HCT116 (cell line): ENCODE measurements around the gene ESR1. TPM values are rescaled to one million over a fixed set of nuclear protein-coding genes. Genes with fewer than 3 reads are reported as not detected.

Experiments used
- ATAC-seq: fragments of 200-7000 bp; cut with Tn5 transposase; 2 replicates; pipeline ENCODE4 v1.9.1; 2020; ENCODE audit warnings: mild to moderate bottlenecking, moderate library complexity
- BruUV-seq: library from RNA; stranded (reverse); fragments of 400-500 nt; replicated peaks from 2 replicates; lab custom pipeline; 2021; lab: Mats Ljungman, UMichigan
- CTCF ChIA-PET: fragments of 300-600 bp; sonication (Branson Sonifier 250); formaldehyde crosslinking; loops from one replicate; lab custom pipeline; 2021; ENCODE audit warnings: antibody characterized with exemption; lab: Charles Lee
- POLR2A ChIA-PET: fragments of 300-600, 350-600 bp; sonication (Branson Sonifier 250); formaldehyde crosslinking; loops from one replicate; lab custom pipeline; 2021; ENCODE audit warnings: antibody characterized with exemption; lab: Charles Lee
- RAD21 ChIA-PET, 2 experiments: fragments of 300-600 bp; sonication (Branson Sonifier 250); formaldehyde crosslinking; loops; one replicate each; lab custom pipeline; 2023; ENCODE audit warnings: low total read pairs in 2 of 2; ENCODE audit not compliant: uncharacterized antibody in 2 of 2, unreplicated experiment in 2 of 2, low non-redundant PET in 1 of 2; lab: Charles Lee
- DNase-seq: peaks from one replicate; pipeline ENCODE4 v3.0.0-alpha.2; 2010; ENCODE audit warnings: low read depth, low spot score
- H2AFZ ChIP-seq: fragments of 200-600 bp; shearing (Covaris generic), sonication (generic); 2 replicates; pipeline ENCODE4 v1.6.1; 2017; ENCODE audit warnings: low read depth, mixed run types, mixed read lengths, antibody characterized with exemption, low read length; ENCODE audit not compliant: poor library complexity, severe bottlenecking
- H3K27ac ChIP-seq: 2 replicates; pipeline ENCODE4 v1.5.1; 2012; ENCODE audit warnings: low read depth, low read length
- H3K27me3 ChIP-seq: fragments of 200-600 bp; sonication (generic); 2 replicates; pipeline ENCODE4 v1.6.1; 2016; ENCODE audit warnings: mixed run types, low read length, mixed read lengths; ENCODE audit not compliant: insufficient read depth
- H3K36me3 ChIP-seq, 2 experiments: fragments of 200-500 bp in 1 of 2; fragments of 200-600 bp in 1 of 2; sonication (Bioruptor generic) in 1 of 2; sonication (generic) in 1 of 2; 2 replicates each; pipeline versions ENCODE4 v1.5.1 to v1.6.1; 2014 to 2016; ENCODE audit warnings: low read length in 2 of 2, inconsistent platforms in 1 of 2, mixed read lengths in 1 of 2, mixed run types in 1 of 2; ENCODE audit not compliant: insufficient read depth in 2 of 2, control insufficient read depth in 1 of 2
- H3K4me1 ChIP-seq, 2 experiments: fragments of 200-600 bp in 1 of 2; sonication (generic) in 1 of 2; 2 replicates each; pipeline versions ENCODE4 v1.5.1 to v1.6.1; 2012 to 2017; ENCODE audit warnings: low read length in 2 of 2, inconsistent platforms in 1 of 2, mild to moderate bottlenecking in 1 of 2, mixed read lengths in 1 of 2, mixed run types in 1 of 2, moderate library complexity in 1 of 2; ENCODE audit not compliant: insufficient read depth in 2 of 2, control insufficient read depth in 1 of 2
- H3K4me2 ChIP-seq: fragments of 200-600 bp; sonication (generic); 2 replicates; pipeline ENCODE4 v1.6.1; 2017; ENCODE audit warnings: mixed run types, low read length, mixed read lengths
- H3K4me3 ChIP-seq, 2 experiments: fragments of 200-600 bp in 1 of 2; sonication (generic) in 1 of 2; replicated peaks in 1 of 2; 2 replicates each; pipeline ENCODE4 v1.5.1; 2011 to 2016; ENCODE audit warnings: low read length in 2 of 2, control low read depth in 1 of 2, low read depth in 1 of 2, mild to moderate bottlenecking in 1 of 2, mixed read lengths in 1 of 2, mixed run types in 1 of 2
- H3K79me2 ChIP-seq: fragments of 200-600 bp; sonication (generic); 2 replicates; pipeline ENCODE4 v1.6.1; 2017; ENCODE audit warnings: mild to moderate bottlenecking, mixed run types, low read length, moderate library complexity, mixed read lengths; ENCODE audit not compliant: insufficient read depth
- H3K9ac ChIP-seq: fragments of 200-600 bp; sonication (generic); 2 replicates; pipeline ENCODE4 v1.6.1; 2016; ENCODE audit warnings: low read length, mixed read lengths
- H3K9me2 ChIP-seq: fragments of 200-600 bp; sonication (generic), shearing (Covaris generic); 2 replicates; pipeline ENCODE4 v1.6.1; 2017; ENCODE audit warnings: mixed run types, mild to moderate bottlenecking, moderate library complexity; ENCODE audit not compliant: insufficient read depth
- H3K9me3 ChIP-seq, 2 experiments: fragments of 200-500 bp in 1 of 2; fragments of 200-600 bp in 1 of 2; sonication (Bioruptor generic) in 1 of 2; sonication (generic) in 1 of 2; 2 replicates each; pipeline ENCODE4 v1.6.1; 2014 to 2017; ENCODE audit warnings: low read length in 2 of 2, mixed read lengths in 2 of 2, inconsistent platforms in 1 of 2, low read depth in 1 of 2, mild to moderate bottlenecking in 1 of 2, mixed run types in 1 of 2, moderate library complexity in 1 of 2; ENCODE audit not compliant: control insufficient read depth in 1 of 2, insufficient read depth in 1 of 2
- H4K20me1 ChIP-seq: fragments of 200-600 bp; sonication (generic), shearing (Covaris generic); 2 replicates; pipeline ENCODE4 v1.6.1; 2017; ENCODE audit warnings: mixed run types, mild to moderate bottlenecking, moderate library complexity; ENCODE audit not compliant: insufficient read depth
- ATF3 ChIP-seq: IDR thresholded peaks from 2 replicates; pipeline ENCODE4 v1.6.1; 2012
- CBX3 ChIP-seq: IDR thresholded peaks from 2 replicates; pipeline ENCODE4 v1.6.1; 2012; ENCODE audit warnings: low read depth
- EGR1 ChIP-seq: IDR thresholded peaks from 2 replicates; pipeline ENCODE4 v1.6.1; 2012; ENCODE audit warnings: low read depth
- ELF1 ChIP-seq: IDR thresholded peaks from 2 replicates; pipeline ENCODE4 v1.6.1; 2012; ENCODE audit warnings: low read depth, borderline replicate concordance
- EZH2phosphoT487 ChIP-seq: fragments of 200-600 bp; IDR thresholded peaks from 2 replicates; pipeline ENCODE4 v1.6.1; 2018; ENCODE audit warnings: antibody characterized with exemption, borderline replicate concordance
- FOSL1 ChIP-seq: IDR thresholded peaks from 2 replicates; pipeline ENCODE4 v1.6.1; 2012; ENCODE audit warnings: low read depth
- JUND ChIP-seq: IDR thresholded peaks from 2 replicates; pipeline ENCODE4 v1.6.1; 2012
- MAX ChIP-seq: IDR thresholded peaks from 2 replicates; pipeline ENCODE4 v1.6.1; 2012
- POLR2AphosphoS5 ChIP-seq: IDR thresholded peaks from 2 replicates; pipeline ENCODE4 v1.6.1; 2011; ENCODE audit warnings: mild to moderate bottlenecking, low read depth, low read length, moderate library complexity
- RAD21 ChIP-seq: IDR thresholded peaks from 2 replicates; pipeline ENCODE4 v1.6.1; 2012; ENCODE audit warnings: low read depth, mild to moderate bottlenecking
- SRF ChIP-seq: IDR thresholded peaks from 2 replicates; pipeline ENCODE4 v1.6.1; 2012; ENCODE audit warnings: low read depth
- TCF7L2 ChIP-seq: IDR thresholded peaks from 2 replicates; pipeline ENCODE4 v1.7.0; 2011; ENCODE audit warnings: borderline replicate concordance, inconsistent platforms; ENCODE audit not compliant: insufficient read depth, insufficient read length; ENCODE audit errors: extremely low read depth
- YY1 ChIP-seq: IDR thresholded peaks from 2 replicates; pipeline ENCODE4 v1.6.1; 2011; ENCODE audit warnings: low read length, low read depth, moderate library complexity, mild to moderate bottlenecking; ENCODE audit not compliant: insufficient replicate concordance; ENCODE audit errors: extremely low read depth
- ZBTB33 ChIP-seq: IDR thresholded peaks from 2 replicates; pipeline ENCODE4 v1.6.1; 2011; ENCODE audit warnings: mild to moderate bottlenecking, low read length, moderate library complexity; ENCODE audit not compliant: insufficient replicate concordance; ENCODE audit errors: extremely low read depth
- ZFX ChIP-seq: fragments of 450-650 bp; IDR thresholded peaks from 2 replicates; pipeline ENCODE4 v1.6.1; 2017
- ZNF274 ChIP-seq: fragments of 200-500 bp; sonication (Bioruptor generic); IDR thresholded peaks from 2 replicates; pipeline ENCODE4 v1.6.1; 2014; ENCODE audit warnings: mild to moderate bottlenecking, low read depth, low read length, inconsistent platforms
- intact Hi-C: fragments of 100-400 bp; cut with micrococcal nuclease; formaldehyde crosslinking; loops from 2 replicates; pipeline ENCODE4 v1.10.0; 2022
- total RNA-seq: library from RNA; stranded (reverse); gene quantifications from one replicate; pipeline ENCODE4 v1.2.1, GENCODE V29; 2021; ENCODE audit not compliant: unreplicated experiment
- TF ChIP-seq, protein P1 (sequence below): IDR thresholded peaks from 2 replicates; pipeline ENCODE4 v1.6.1; 2012; ENCODE audit warnings: low read depth
- TF ChIP-seq, protein P2 (sequence below), 3 experiments: fragments of 200-600 bp in 1 of 3; sonication (generic) in 1 of 3; IDR thresholded peaks in 2 of 3; conservative IDR thresholded peaks in 1 of 3; 2 replicates each; pipeline ENCODE4 v1.5.1; 2012 to 2017; ENCODE audit warnings: low read depth in 2 of 3, low read length in 2 of 3, antibody characterized with exemption in 1 of 3, borderline replicate concordance in 1 of 3, control low read depth in 1 of 3, mild to moderate bottlenecking in 1 of 3, mixed read lengths in 1 of 3, mixed run types in 1 of 3, moderate library complexity in 1 of 3; ENCODE audit not compliant: insufficient read depth in 1 of 3

Gene ESR1
- total RNA-seq, 1 experiment from 2014 or later: 0.17 TPM

- no peak for TF ChIP-seq JUND
- TF ChIP-seq YY1: no peak
- TF ChIP-seq ELF1: no peak
- TF ChIP-seq ATF3: no peak
- TF ChIP-seq ZNF274: no peak
- TF ChIP-seq, protein P1, sequence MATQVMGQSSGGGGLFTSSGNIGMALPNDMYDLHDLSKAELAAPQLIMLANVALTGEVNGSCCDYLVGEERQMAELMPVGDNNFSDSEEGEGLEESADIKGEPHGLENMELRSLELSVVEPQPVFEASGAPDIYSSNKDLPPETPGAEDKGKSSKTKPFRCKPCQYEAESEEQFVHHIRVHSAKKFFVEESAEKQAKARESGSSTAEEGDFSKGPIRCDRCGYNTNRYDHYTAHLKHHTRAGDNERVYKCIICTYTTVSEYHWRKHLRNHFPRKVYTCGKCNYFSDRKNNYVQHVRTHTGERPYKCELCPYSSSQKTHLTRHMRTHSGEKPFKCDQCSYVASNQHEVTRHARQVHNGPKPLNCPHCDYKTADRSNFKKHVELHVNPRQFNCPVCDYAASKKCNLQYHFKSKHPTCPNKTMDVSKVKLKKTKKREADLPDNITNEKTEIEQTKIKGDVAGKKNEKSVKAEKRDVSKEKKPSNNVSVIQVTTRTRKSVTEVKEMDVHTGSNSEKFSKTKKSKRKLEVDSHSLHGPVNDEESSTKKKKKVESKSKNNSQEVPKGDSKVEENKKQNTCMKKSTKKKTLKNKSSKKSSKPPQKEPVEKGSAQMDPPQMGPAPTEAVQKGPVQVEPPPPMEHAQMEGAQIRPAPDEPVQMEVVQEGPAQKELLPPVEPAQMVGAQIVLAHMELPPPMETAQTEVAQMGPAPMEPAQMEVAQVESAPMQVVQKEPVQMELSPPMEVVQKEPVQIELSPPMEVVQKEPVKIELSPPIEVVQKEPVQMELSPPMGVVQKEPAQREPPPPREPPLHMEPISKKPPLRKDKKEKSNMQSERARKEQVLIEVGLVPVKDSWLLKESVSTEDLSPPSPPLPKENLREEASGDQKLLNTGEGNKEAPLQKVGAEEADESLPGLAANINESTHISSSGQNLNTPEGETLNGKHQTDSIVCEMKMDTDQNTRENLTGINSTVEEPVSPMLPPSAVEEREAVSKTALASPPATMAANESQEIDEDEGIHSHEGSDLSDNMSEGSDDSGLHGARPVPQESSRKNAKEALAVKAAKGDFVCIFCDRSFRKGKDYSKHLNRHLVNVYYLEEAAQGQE: no peak
- no peak for TF ChIP-seq POLR2AphosphoS5
- no peak for TF ChIP-seq EGR1
- TF ChIP-seq MAX: no peak
- TF ChIP-seq RAD21: no peak
- no peak for TF ChIP-seq FOSL1
- TF ChIP-seq TCF7L2: no peak
- no peak for TF ChIP-seq ZFX
- TF ChIP-seq ZBTB33: no peak
- TF ChIP-seq, protein P2, sequence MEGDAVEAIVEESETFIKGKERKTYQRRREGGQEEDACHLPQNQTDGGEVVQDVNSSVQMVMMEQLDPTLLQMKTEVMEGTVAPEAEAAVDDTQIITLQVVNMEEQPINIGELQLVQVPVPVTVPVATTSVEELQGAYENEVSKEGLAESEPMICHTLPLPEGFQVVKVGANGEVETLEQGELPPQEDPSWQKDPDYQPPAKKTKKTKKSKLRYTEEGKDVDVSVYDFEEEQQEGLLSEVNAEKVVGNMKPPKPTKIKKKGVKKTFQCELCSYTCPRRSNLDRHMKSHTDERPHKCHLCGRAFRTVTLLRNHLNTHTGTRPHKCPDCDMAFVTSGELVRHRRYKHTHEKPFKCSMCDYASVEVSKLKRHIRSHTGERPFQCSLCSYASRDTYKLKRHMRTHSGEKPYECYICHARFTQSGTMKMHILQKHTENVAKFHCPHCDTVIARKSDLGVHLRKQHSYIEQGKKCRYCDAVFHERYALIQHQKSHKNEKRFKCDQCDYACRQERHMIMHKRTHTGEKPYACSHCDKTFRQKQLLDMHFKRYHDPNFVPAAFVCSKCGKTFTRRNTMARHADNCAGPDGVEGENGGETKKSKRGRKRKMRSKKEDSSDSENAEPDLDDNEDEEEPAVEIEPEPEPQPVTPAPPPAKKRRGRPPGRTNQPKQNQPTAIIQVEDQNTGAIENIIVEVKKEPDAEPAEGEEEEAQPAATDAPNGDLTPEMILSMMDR (IDR thresholded peaks at IDR 0.05 in 2 of 3, conservative IDR thresholded peaks at IDR 0.05 in 1 of 3; ENCODE audit: borderline replicate concordance in 1 of 3, insufficient read depth in 1 of 3, low read depth in 2 of 3, low read length in 2 of 3): no peak
- TF ChIP-seq EZH2phosphoT487: no peak
- TF ChIP-seq CBX3: no peak
- TF ChIP-seq SRF: no peak
- H3K79me2 ChIP-seq: no peaks in the 10 kb centered on the region
- no peaks in the 10 kb centered on the region for H3K27me3 ChIP-seq
- ATAC-seq (no peak), DNase-seq (no peak)
- RAD21 ChIA-PET: no interaction called here
- no TSS peak for BruUV-seq
- no peaks in the 10 kb centered on the region for H3K4me1 ChIP-seq
- no peak overlapping the region for H3K9ac ChIP-seq
- H3K4me3 ChIP-seq: no peak overlapping the region
- CTCF ChIA-PET: interaction anchor here (1.6 kb wide), 1 partner anchor 17 kb away, joined by 6 read pairs; no protein-coding TSS in a partner anchor
- H3K4me2 ChIP-seq: no peak overlapping the region
- H3K27ac ChIP-seq: no peak overlapping the region
- no peaks in the 10 kb centered on the region for H3K9me3 ChIP-seq
- no peaks in the 10 kb centered on the region for H3K9me2 ChIP-seq
- H3K36me3 ChIP-seq: no peaks in the 10 kb centered on the region
- no peaks in the 10 kb centered on the region for H4K20me1 ChIP-seq
- POLR2A ChIA-PET: no interaction called here
- H2AFZ ChIP-seq: no peak overlapping the region
- intact Hi-C loops: no loop called here
Measured at GRCh38 chr6:152142105-152142504, 334.6 kb downstream of the ESR1 start.
